ENCODE data around the gene TXLNG.

Gene TXLNG

GRCh38 chrX:16874458-16875095 lies 88.3 kb downstream of the TXLNG start:
- DNase-seq, result no peak

DNA sequence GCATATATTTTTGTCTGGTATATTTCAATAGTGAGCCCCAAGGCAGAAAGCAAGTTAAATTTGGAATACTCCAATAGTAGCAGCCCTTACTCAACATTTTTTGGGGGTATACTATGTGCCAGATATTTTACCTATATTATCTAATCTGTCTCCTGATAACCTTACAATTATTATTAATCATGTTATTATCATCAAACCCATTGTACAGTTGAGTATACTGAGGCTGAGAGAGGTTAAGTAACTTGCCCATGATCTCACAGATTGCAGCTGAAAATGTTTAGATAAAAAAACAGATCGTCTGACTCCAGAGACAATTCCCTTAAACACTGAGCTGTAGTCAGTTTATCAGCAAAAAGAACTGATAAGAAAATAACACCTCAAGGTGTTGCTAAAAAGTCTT lies 90.4 kb downstream of the TXLNG start:
- no peak for DNase-seq

DNA sequence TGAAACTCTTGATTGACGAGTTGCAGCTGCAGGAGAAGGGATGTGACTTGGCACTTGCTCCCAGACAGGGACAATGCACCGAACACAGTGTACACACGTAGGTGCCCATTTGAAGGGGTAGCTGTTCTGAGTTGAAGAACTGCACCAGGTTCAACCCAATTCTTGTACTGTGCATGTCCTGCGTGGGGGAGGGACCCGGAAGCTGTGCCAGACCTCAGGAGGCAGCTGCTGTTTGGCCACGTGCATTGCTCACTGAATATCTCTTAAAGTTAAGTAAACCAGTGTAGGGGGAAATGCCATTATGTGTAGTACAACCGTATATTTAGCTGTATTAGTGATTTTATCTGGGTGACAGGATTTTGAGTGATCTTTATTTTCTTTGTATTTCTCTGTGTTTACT lies 95.9 kb downstream of the TXLNG start:
- peak; percentile 33 for DNase-seq

- peak; percentile 71 for DNase-seq
Measured at GRCh38 chrX:16882702-16883486, 96.6 kb downstream of the TXLNG start.

DNA sequence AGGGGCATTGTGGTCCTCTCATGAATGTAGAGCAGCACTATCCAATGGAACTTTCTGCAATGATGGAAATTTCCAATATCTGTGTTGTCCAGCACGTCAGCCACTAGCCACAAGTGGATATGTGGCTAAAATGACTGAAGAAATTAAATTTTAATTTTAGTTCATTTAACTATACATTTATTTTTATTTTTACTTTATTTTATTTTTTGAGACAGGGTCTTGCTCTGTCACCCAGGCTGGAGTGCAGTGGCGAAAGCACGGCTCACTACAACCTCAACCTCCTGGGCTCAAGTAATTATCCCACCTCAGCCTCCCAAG lies 97.2 kb downstream of the TXLNG start:
- no peak for DNase-seq

DNA sequence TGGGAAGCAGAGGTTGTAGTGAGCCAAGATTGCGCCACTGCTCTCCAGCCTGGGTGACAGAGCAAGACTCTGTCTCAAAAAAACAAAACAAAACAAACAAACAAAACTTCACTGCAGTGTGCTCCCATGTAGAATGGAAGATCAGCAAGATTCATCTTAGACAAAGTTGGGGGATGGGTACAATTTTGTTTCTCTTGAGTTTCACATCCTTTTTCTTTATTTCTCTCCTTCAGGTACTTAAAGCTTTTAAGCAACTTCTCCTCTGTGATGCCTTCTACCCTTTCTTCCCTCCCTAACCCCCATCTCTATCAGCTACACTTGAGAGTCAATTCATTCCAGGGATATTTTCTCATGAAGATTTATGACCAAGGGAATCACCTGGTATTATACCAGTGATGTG lies 99.4 kb downstream of the TXLNG start:
- DNase-seq, result no peak

DNA sequence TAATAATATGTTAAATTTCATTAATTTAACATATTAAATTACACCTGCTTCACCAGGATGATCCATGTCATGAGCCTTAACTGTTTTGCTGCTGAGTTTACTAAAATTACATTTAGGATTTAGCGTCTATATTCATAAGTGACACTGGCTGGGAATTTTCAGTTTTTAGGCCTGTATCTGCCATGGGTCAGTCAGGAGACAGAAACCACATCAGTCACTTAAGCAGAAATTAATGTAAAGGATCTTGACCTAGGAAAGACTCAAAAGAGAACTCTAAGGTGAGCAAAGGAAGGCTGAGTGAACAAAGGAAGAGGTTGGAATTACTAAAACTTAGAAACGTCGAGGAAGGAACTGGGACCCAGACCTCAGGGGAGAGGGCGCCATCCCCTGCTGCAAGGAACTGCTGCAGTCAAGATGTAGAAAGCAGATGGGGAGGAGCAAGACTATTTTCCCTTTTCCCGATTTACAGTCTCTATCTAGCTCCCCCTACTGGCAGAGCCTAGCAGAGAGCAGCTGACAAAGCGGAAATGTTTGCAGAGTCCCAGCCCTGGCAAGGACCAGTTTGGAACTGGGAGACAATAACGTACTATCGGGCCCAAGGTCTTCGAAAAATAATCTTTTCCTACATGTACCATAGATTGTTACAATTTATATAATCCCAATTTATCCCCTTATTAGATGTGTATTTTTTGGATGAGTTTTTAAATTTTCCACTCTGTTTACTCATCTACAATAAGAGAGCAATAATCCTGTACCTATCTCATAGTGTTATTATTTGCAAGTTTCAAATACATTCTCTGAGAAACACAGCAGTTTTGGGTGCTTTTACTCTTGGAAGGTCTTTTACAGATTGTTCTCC lies 106.5 kb downstream of the TXLNG start:
- DNase-seq, result peak; percentile 49

Measured in left hindlimb (tissue), 1 donor.